HEK293T (cell line): ENCODE results near the gene TUBD1.

Experiments used
- BHLHE40 ChIP-seq: fragments of 450-650 bp; IDR thresholded peaks from 2 replicates; pipeline ENCODE4 v1.6.1; 2016; ENCODE audit warnings: mild to moderate bottlenecking, moderate library complexity, borderline replicate concordance
- ELF4 ChIP-seq: fragments of 450-650 bp; IDR thresholded peaks from 2 replicates; pipeline ENCODE4 v1.6.1; 2017; ENCODE audit warnings: antibody characterized with exemption
- FOXA1 ChIP-seq: fragments of 450-650 bp; IDR thresholded peaks from 2 replicates; pipeline ENCODE4 v1.6.1; 2016; ENCODE audit warnings: mild to moderate bottlenecking
- FOXK2 ChIP-seq: fragments of 450-650 bp; IDR thresholded peaks from 2 replicates; pipeline ENCODE4 v1.6.1; 2016; ENCODE audit warnings: mild to moderate bottlenecking
- HDGF ChIP-seq: fragments of 450-650 bp; IDR thresholded peaks from 2 replicates; pipeline ENCODE4 v1.6.1; 2017; ENCODE audit warnings: antibody characterized with exemption, borderline replicate concordance
- SP1 ChIP-seq: fragments of 450-650 bp; IDR thresholded peaks from 2 replicates; pipeline ENCODE4 v1.6.1; 2017
- SUZ12 ChIP-seq: fragments of 450-650 bp; IDR thresholded peaks from 2 replicates; pipeline ENCODE4 v1.6.1; 2016; ENCODE audit warnings: mild to moderate bottlenecking
- TARDBP ChIP-seq: fragments of 450-650 bp; IDR thresholded peaks from 2 replicates; pipeline ENCODE4 v1.6.1; 2016
- ZNF384 ChIP-seq: fragments of 450-650 bp; IDR thresholded peaks from 2 replicates; pipeline ENCODE4 v1.6.1; 2016

DNA sequence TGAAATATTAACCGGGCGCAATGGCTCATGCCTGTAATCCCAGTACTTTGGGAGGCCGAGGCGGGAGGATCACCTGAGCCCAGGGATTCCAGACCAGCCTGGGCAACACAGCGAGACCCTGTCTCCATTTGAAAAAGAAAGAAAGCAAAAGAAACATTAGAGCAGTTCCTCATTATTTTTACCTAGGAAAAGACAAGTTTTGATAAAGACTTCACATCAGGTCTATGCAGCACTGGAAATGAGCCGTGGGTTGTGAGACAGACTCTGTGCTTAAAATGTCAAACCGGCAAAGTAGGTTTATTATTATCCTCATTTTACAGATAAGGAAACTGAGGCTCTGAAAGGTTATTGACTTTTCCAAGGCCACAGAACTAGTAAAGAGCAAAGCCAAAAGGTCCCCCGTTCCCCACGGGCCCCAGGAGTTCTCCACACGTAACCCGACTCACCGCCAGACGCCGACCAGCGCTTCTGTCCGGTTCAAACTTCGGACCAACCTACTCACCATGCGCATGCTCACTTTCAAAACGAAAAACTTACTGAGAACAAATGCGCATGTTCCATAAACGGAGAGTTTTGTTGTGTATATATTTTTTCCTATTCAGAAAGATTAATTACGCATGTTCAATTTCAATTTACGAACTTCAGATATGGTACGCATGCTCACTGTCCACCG, 356 bp downstream of the TUBD1 start:
- TF ChIP-seq SP1 (no peak), FOXA1 (no peak), SUZ12 (no peak), ZNF384 (no peak), BHLHE40 (no peak), HDGF (no peak), TARDBP (no peak), ELF4 (no peak), FOXK2 (peak; percentile 90)
